Vagina (tissue), 2 donors: Measurements from ENCODE around the gene TXLNA. TPM values are rescaled to one million over a fixed set of nuclear protein-coding genes. Genes with fewer than 3 reads are reported as not detected.
"Not testable (repeated sequence)": the region's sequence is repeated elsewhere in the genome, so short reads cannot be mapped to it uniquely, and the experiment has no call there.

Source experiments
- DNase-seq, 2 donors: peaks; one replicate each; pipeline ENCODE4 v3.0.0-alpha.2; 2017; ENCODE audit errors: extremely low spot score in 2 of 2
- H3K27ac ChIP-seq: fragments of 200-600 bp; sonication (generic); one replicate; pipeline ENCODE4 v1.5.1; 2019
- H3K27me3 ChIP-seq: fragments of 200-600 bp; sonication (generic); one replicate; pipeline ENCODE4 v1.5.1; 2019
- H3K36me3 ChIP-seq, 2 donors: fragments of 200-600 bp; sonication (generic); one replicate each; pipeline ENCODE4 v1.5.1; 2017 to 2019
- H3K4me1 ChIP-seq: fragments of 200-600 bp; sonication (generic); one replicate; pipeline ENCODE4 v1.5.1; 2019
- H3K4me3 ChIP-seq, 2 donors: fragments of 200-600 bp; sonication (generic); 1 replicate in 1 of 2; 2 replicates in 1 of 2; pipeline ENCODE4 v1.5.1; 2016 to 2019
- H3K9me3 ChIP-seq: fragments of 200-600 bp; sonication (generic); one replicate; pipeline ENCODE4 v1.5.1; 2019
- POLR2A ChIP-seq, 2 donors: fragments of 450-650 bp; IDR thresholded peaks; one replicate each; pipeline ENCODE4 v1.6.1; 2017; ENCODE audit warnings: antibody characterized with exemption in 2 of 2, mild to moderate bottlenecking in 2 of 2, moderate library complexity in 2 of 2
- POLR2AphosphoS5 ChIP-seq, 2 donors: sonication (generic); formaldehyde crosslinking; IDR thresholded peaks; one replicate each; pipeline ENCODE4 v1.9.0; 2017; ENCODE audit warnings: antibody characterized with exemption in 2 of 2, mild to moderate bottlenecking in 2 of 2, low read depth in 1 of 2; ENCODE audit not compliant: insufficient read depth in 1 of 2
- intact Hi-C: fragments of 100-400 bp; cut with DNase I; formaldehyde crosslinking; loops from one replicate; pipeline ENCODE4 v1.15.1; 2023
- total RNA-seq: library from RNA; depleted of rRNA; stranded (reverse); fragments of >200 nt; gene quantifications from one replicate; pipeline ENCODE4 v1.2.3, GENCODE V29; 2016
- TF ChIP-seq, protein P1 (sequence below), 3 experiments: fragments of 450-650 bp in 2 of 3; fragments of 200-600 bp in 1 of 3; sonication (generic) in 1 of 3; IDR thresholded peaks; one replicate each; pipeline ENCODE4 v1.5.1; 2017 to 2019; ENCODE audit warnings: antibody characterized with exemption in 3 of 3, mild to moderate bottlenecking in 2 of 3, moderate library complexity in 2 of 3

TXLNA gene
- total RNA-seq, result 45.7 TPM

- Histone ChIP-seq H3K27me3 (no peaks in the 10 kb centered on the region), H3K27ac (peak within 1 kb of the TSS; percentile 89), H3K4me1 (peaks cover 49% of the 10 kb centered on the region), H3K36me3 (peaks cover 0 to 30% of the 10 kb centered on the region in 2 donors), H3K4me3 (peak within 1 kb of the TSS; percentile 66 to 67), H3K9me3 (no peaks in the 10 kb centered on the region)
- intact Hi-C loops, result no loop called here
- DNase-seq, result peak in 1 of 2 donors; percentile 95
- TF ChIP-seq POLR2A (IDR thresholded peaks at IDR 0.05) (peak in 1 of 2 donors; percentile 35), POLR2AphosphoS5 (IDR thresholded peaks at IDR 0.05; ENCODE audit: insufficient read depth in 1 of 2, low read depth in 1 of 2) (peak; percentile 82 to 88)
- TF ChIP-seq, protein P1, sequence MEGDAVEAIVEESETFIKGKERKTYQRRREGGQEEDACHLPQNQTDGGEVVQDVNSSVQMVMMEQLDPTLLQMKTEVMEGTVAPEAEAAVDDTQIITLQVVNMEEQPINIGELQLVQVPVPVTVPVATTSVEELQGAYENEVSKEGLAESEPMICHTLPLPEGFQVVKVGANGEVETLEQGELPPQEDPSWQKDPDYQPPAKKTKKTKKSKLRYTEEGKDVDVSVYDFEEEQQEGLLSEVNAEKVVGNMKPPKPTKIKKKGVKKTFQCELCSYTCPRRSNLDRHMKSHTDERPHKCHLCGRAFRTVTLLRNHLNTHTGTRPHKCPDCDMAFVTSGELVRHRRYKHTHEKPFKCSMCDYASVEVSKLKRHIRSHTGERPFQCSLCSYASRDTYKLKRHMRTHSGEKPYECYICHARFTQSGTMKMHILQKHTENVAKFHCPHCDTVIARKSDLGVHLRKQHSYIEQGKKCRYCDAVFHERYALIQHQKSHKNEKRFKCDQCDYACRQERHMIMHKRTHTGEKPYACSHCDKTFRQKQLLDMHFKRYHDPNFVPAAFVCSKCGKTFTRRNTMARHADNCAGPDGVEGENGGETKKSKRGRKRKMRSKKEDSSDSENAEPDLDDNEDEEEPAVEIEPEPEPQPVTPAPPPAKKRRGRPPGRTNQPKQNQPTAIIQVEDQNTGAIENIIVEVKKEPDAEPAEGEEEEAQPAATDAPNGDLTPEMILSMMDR (IDR thresholded peaks at IDR 0.05), result no peak
These were observed at the start of gene TXLNA for GRCh38 chr1:32179443-32180185. TSS of gene TXLNA (plus strand) at chr1:32179675. CDS start at chr1:32180346, 671 bp downstream.

- H3K27me3 ChIP-seq, DNase-seq, H3K4me3 ChIP-seq, H3K9me3 ChIP-seq, H3K36me3 ChIP-seq, intact Hi-C loops: not testable (repeated sequence)
- Histone ChIP-seq H3K4me1 (peaks cover 47% of the 10 kb centered on the region), H3K27ac (peak overlapping the region; percentile 16)
These were observed 45.6 kb upstream of the TXLNA start for GRCh38 chr1:32133950-32134280.

DNA sequence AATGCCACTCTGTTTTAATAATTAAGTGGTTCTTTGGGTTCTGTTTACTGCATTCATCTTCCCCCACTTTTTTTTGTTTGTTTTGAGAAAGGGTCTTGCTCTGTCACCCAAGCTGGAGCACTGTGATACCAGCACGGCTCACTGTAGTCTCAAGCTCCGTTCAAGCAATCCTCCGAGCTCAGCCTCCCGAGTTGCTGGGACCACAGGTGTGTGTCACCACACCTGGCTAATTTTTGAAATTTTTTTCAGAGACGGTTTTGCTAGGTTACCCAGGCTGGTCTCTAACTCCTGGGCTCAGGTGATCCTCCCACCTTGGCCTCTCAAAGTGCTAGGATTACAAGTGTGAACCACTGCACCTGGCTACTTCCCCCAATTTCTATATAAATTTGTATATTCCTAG is 42.4 kb upstream of the TXLNA start:
- no peak for DNase-seq
- H3K9me3 ChIP-seq, result no peaks in the 10 kb centered on the region
- H3K27me3 ChIP-seq, result no peaks in the 10 kb centered on the region
- TF ChIP-seq POLR2A (IDR thresholded peaks at IDR 0.05), result no peak
- no peak for TF ChIP-seq POLR2AphosphoS5 (IDR thresholded peaks at IDR 0.05; ENCODE audit: insufficient read depth in 1 of 2, low read depth in 1 of 2)
- TF ChIP-seq, protein P1 (IDR thresholded peaks at IDR 0.05), result no peak
- H3K4me1 ChIP-seq, result peaks cover 43% of the 10 kb centered on the region
- intact Hi-C loops, result no loop called here
- H3K27ac ChIP-seq, result no peak overlapping the region
- no peaks in the 10 kb centered on the region for H3K36me3 ChIP-seq
- H3K4me3 ChIP-seq, result no peak overlapping the region

GRCh38 chr1:32138965-32139364 is 40.5 kb upstream of the TXLNA start:
- DNase-seq, result no peak
- H3K27ac ChIP-seq, result no peak overlapping the region
- no peaks in the 10 kb centered on the region for H3K9me3 ChIP-seq
- intact Hi-C loops, result no loop called here
- no peak for TF ChIP-seq POLR2A (IDR thresholded peaks at IDR 0.05)
- no peak for TF ChIP-seq POLR2AphosphoS5 (IDR thresholded peaks at IDR 0.05; ENCODE audit: insufficient read depth in 1 of 2, low read depth in 1 of 2)
- TF ChIP-seq, protein P1 (IDR thresholded peaks at IDR 0.05), result no peak
- no peak overlapping the region for H3K4me3 ChIP-seq
- H3K36me3 ChIP-seq, result no peaks in the 10 kb centered on the region
- no peaks in the 10 kb centered on the region for H3K27me3 ChIP-seq
- H3K4me1 ChIP-seq, result peaks cover 36% of the 10 kb centered on the region

- no peak for DNase-seq
- H3K27me3 ChIP-seq, result no peaks in the 10 kb centered on the region
- H3K27ac ChIP-seq, result peak overlapping the region; percentile 17
- TF ChIP-seq, protein P1 (IDR thresholded peaks at IDR 0.05), result no peak
- TF ChIP-seq POLR2A (IDR thresholded peaks at IDR 0.05) (no peak), POLR2AphosphoS5 (IDR thresholded peaks at IDR 0.05; ENCODE audit: insufficient read depth in 1 of 2, low read depth in 1 of 2) (peak in 1 of 2 donors; percentile 12)
- H3K36me3 ChIP-seq, result no peaks in the 10 kb centered on the region
- H3K4me1 ChIP-seq, result peaks cover 35% of the 10 kb centered on the region
- no peak overlapping the region for H3K4me3 ChIP-seq
- H3K9me3 ChIP-seq, result no peaks in the 10 kb centered on the region
- intact Hi-C loops, result no loop called here
These were observed 36.8 kb upstream of the TXLNA start for GRCh38 chr1:32142446-32143301.

DNA sequence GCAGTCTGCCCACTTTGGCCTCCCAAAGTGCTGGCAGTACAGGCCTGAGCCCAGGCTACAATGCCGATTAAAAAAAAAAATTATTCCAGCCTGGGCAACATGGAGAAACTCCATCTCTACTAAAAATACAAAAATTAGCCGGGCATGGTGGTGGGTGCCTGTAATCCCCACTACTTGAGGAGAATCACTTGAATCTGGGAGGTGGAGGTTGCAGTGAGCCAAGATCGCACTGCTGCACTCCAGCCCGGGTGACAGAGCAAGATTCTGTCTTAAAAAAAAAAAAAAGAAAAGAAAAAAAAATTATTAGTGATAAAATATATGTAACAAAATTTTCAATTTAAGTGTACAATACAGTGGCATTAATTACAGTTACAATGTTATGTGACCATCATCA is 36.2 kb upstream of the TXLNA start:
- H3K4me1 ChIP-seq, result peaks cover 33% of the 10 kb centered on the region
- intact Hi-C loops, H3K36me3 ChIP-seq, H3K27me3 ChIP-seq, DNase-seq, H3K9me3 ChIP-seq, H3K27ac ChIP-seq, H3K4me3 ChIP-seq: not testable (repeated sequence)
